Tibial artery (tissue), 4 donors: ENCODE results near the gene YPEL3.

Experiments used
- DNase-seq, 2 donors: peaks; one replicate each; pipeline ENCODE4 v3.0.0-alpha.2; 2019
- H3K27ac ChIP-seq, 2 donors: fragments of 200-600 bp; sonication (generic) in 1 of 2; 1 replicate in 1 of 2; 2 replicates in 1 of 2; pipeline ENCODE4 v1.5.1; 2018 to 2019; ENCODE audit warnings: mild to moderate bottlenecking in 1 of 2
- H3K27me3 ChIP-seq, 2 donors: fragments of 200-600 bp; sonication (generic) in 1 of 2; one replicate each; pipeline versions ENCODE4 v1.5.1 to v1.6.0; 2016 to 2019
- H3K36me3 ChIP-seq, 3 donors: fragments of 200-600 bp; sonication (generic) in 2 of 3; one replicate each; pipeline ENCODE4 v1.5.1; 2016 to 2019; ENCODE audit warnings: mild to moderate bottlenecking in 2 of 3
- H3K4me1 ChIP-seq, 4 donors: fragments of 200-600 bp; sonication (generic) in 2 of 4; 1 replicate in 3 of 4; 2 replicates in 1 of 4; pipeline ENCODE4 v1.5.1; 2016 to 2019
- H3K4me3 ChIP-seq, 2 donors: fragments of 200-600 bp; sonication (generic) in 1 of 2; 1 replicate in 1 of 2; 2 replicates in 1 of 2; pipeline ENCODE4 v1.5.1; 2018 to 2019; ENCODE audit warnings: mild to moderate bottlenecking in 2 of 2
- H3K9me3 ChIP-seq, 3 donors: fragments of 200-600 bp; sonication (generic) in 1 of 3; one replicate each; pipeline ENCODE4 v1.5.1; 2016 to 2019
- CTCF ChIP-seq, 2 experiments: fragments of 200-600 bp in 1 of 2; fragments of 450-650 bp in 1 of 2; IDR thresholded peaks; one replicate each; pipeline ENCODE4 v1.5.1; 2017 to 2019; ENCODE audit warnings: antibody characterized with exemption in 2 of 2, mild to moderate bottlenecking in 1 of 2, moderate library complexity in 1 of 2
- intact Hi-C: fragments of 100-400 bp; cut with DNase I; formaldehyde crosslinking; loops from one replicate; pipeline ENCODE4 v1.15.0; 2023; ENCODE audit warnings: low total_unique reads

Gene YPEL3

GRCh38 chr16:30142672-30143346 lies 46.8 kb upstream of the YPEL3 start:
- intact Hi-C loops = no loop called here
- Histone ChIP-seq H3K27ac (no peak overlapping the region), H3K36me3 (no peaks in the 10 kb centered on the region), H3K9me3 (no peaks in the 10 kb centered on the region), H3K4me3 (no peak overlapping the region), H3K4me1 (no peaks in the 10 kb centered on the region), H3K27me3 (peaks cover 0 to 2% of the 10 kb centered on the region in 2 donors)
- no peak for TF ChIP-seq CTCF (IDR thresholded peaks at IDR 0.05)
- no peak for DNase-seq

GRCh38 chr16:30141750-30142149 lies 45.7 kb upstream of the YPEL3 start:
- no peak for DNase-seq
- Histone ChIP-seq H3K9me3 (no peaks in the 10 kb centered on the region), H3K27ac (no peak overlapping the region), H3K4me1 (no peaks in the 10 kb centered on the region), H3K36me3 (no peaks in the 10 kb centered on the region), H3K4me3 (no peak overlapping the region), H3K27me3 (peaks cover 0 to 2% of the 10 kb centered on the region in 2 donors)
- intact Hi-C loops = no loop called here
- no peak for TF ChIP-seq CTCF (IDR thresholded peaks at IDR 0.05)

- no peak overlapping the region for H3K27ac ChIP-seq
- DNase-seq = no peak
Observed at GRCh38 chr16:30139583-30140481, 43.8 kb upstream of the YPEL3 start.

GRCh38 chr16:30137897-30138296 lies 41.9 kb upstream of the YPEL3 start:
- H3K4me3 ChIP-seq = no peak overlapping the region
- DNase-seq = no peak
- H3K4me1 ChIP-seq = no peaks in the 10 kb centered on the region
- H3K9me3 ChIP-seq = no peaks in the 10 kb centered on the region
- peaks cover 0 to 2% of the 10 kb centered on the region in 2 donors for H3K27me3 ChIP-seq
- intact Hi-C loops = no loop called here
- H3K36me3 ChIP-seq = no peaks in the 10 kb centered on the region
- H3K27ac ChIP-seq = no peak overlapping the region
- TF ChIP-seq CTCF (IDR thresholded peaks at IDR 0.05) = no peak

More at GRCh38 chr16:30139583-30140481, 43.8 kb upstream of the YPEL3 start:
- Histone ChIP-seq H3K36me3 (no peaks in the 10 kb centered on the region), H3K27me3 (peaks cover 0 to 2% of the 10 kb centered on the region in 2 donors), H3K9me3 (no peaks in the 10 kb centered on the region), H3K4me3 (no peak overlapping the region), H3K4me1 (no peaks in the 10 kb centered on the region)
- TF ChIP-seq CTCF (IDR thresholded peaks at IDR 0.05) = no peak
- intact Hi-C loops = no loop called here

- intact Hi-C loops = no loop called here
- H3K4me3 ChIP-seq = no peak overlapping the region
- H3K27me3 ChIP-seq = peaks cover 0 to 2% of the 10 kb centered on the region in 2 donors
- H3K9me3 ChIP-seq = no peaks in the 10 kb centered on the region
- no peak overlapping the region for H3K27ac ChIP-seq
- no peaks in the 10 kb centered on the region for H3K36me3 ChIP-seq
- TF ChIP-seq CTCF (IDR thresholded peaks at IDR 0.05) = no peak
- no peak for DNase-seq
- H3K4me1 ChIP-seq = no peaks in the 10 kb centered on the region
Observed at GRCh38 chr16:30136971-30137605, 41.1 kb upstream of the YPEL3 start.
